ENCODE results near the gene RIPOR3. TPM values are rescaled to one million over a fixed set of nuclear protein-coding genes. Genes with fewer than 3 reads are reported as not detected.

The RIPOR3 gene
- total and polyA plus RNA-seq, 9 of the 15 experiments (the other 6 are each of a cell fraction or from before 2014, with no cell fraction given) = 3.3 to 62.7 (median 21.4) TPM

- no peak overlapping the region for H2AFZ ChIP-seq (ENCODE audit: low read depth, low read length)
- intact Hi-C loops (cut with micrococcal nuclease) (no loop called here), in situ Hi-C loops (cut with MboI) (no loop called here)
- no peak overlapping the region for H3K27ac ChIP-seq (ENCODE audit: extremely low read depth, low read depth, low read length)
- CTCF ChIA-PET (ENCODE audit: low intra/inter-chr PET ratio) = no interaction called here
- BruUV-seq (replicated peaks) = no TSS peak
- peaks cover 9% of the 10 kb centered on the region; the same call in 1 of the 2 replicates for H4K20me1 ChIP-seq (replicated peaks; ENCODE audit: control insufficient read depth, insufficient read depth, low read length)
- H3K36me3 ChIP-seq (ENCODE audit: control insufficient read depth, insufficient read depth, low read length) = peaks cover 50% of the 10 kb centered on the region; the same call in 1 of the 3 replicates
- DNase-seq (ENCODE audit: extremely low read depth in 1 of 4, low spot score in 3 of 4) (no peak), FAIRE-seq (no peak), ATAC-seq (no peak)
- H3K4me3 ChIP-seq = no peak overlapping the region
- H3K4me1 ChIP-seq (replicated peaks in 1 of 2; ENCODE audit: control insufficient read depth in 2 of 2, insufficient read depth in 2 of 2, low read length in 2 of 2) = peaks cover 0 to 6% of the 10 kb centered on the region in 2 experiments; a peak in 4 of 5 replicates
- H3K4me2 ChIP-seq (ENCODE audit: insufficient read depth, low read length) = no peak overlapping the region
- POLR2A ChIA-PET = interaction anchor here (0.6 to 1.2 kb wide), 4 partner anchors 12 to 37 kb away, joined by 3 to 4 read pairs (median 4); partner anchors contain the start of gene PTPN1
- no peaks in the 10 kb centered on the region for H3K27me3 ChIP-seq (ENCODE audit: control insufficient read depth in 2 of 2, insufficient read depth in 2 of 2, low read length in 2 of 2)
- no peak overlapping the region for H3K9ac ChIP-seq (ENCODE audit: insufficient read depth in 1 of 2, low read depth in 2 of 2, low read length in 2 of 2)
- no peaks in the 10 kb centered on the region for H3K9me1 ChIP-seq (ENCODE audit: control insufficient read depth, insufficient read depth, low read length)
- H3K9me3 ChIP-seq (replicated peaks; ENCODE audit: control insufficient read depth, insufficient read depth, low read depth, low read length) = no peaks in the 10 kb centered on the region
- 79% methylated on average over 5 of the region's 5 CpGs for WGBS (ENCODE audit: insufficient coverage, low coverage, missing lambda C conversion rate)
- peaks cover 93% of the 10 kb centered on the region for H3K79me2 ChIP-seq (ENCODE audit: control insufficient read depth, insufficient read depth, low read length)
- no peak for TF ChIP-seq MTA1 (IDR thresholded peaks at IDR 0.05; ENCODE audit: borderline replicate concordance)
- TF ChIP-seq BRF1 (IDR thresholded peaks at IDR 0.05; ENCODE audit: borderline replicate concordance, extremely low read depth, insufficient read length) = no peak
- TF ChIP-seq HDAC3 (IDR thresholded peaks at IDR 0.05; ENCODE audit: borderline replicate concordance, partially characterized antibody) = no peak
- no peak for TF ChIP-seq NEUROD1 (IDR thresholded peaks at IDR 0.05; ENCODE audit: borderline replicate concordance, low read depth, low read length, partially characterized antibody)
- no peak for TF ChIP-seq ETS1 (conservative IDR thresholded peaks at IDR 0.05; ENCODE audit: control insufficient read depth, low read depth, low read length)
- TF ChIP-seq ZNF707 (CRISPR knock-in tag; conservative IDR thresholded peaks at IDR 0.05) = no peak
- TF ChIP-seq FOXJ2 (tag; IDR thresholded peaks at IDR 0.05) = no peak
- TF ChIP-seq ZNF124 (CRISPR knock-in tag; IDR thresholded peaks at IDR 0.05) = no peak
- no peak for TF ChIP-seq OTX1 (CRISPR knock-in tag; IDR thresholded peaks at IDR 0.05)
- TF ChIP-seq, protein P1, sequence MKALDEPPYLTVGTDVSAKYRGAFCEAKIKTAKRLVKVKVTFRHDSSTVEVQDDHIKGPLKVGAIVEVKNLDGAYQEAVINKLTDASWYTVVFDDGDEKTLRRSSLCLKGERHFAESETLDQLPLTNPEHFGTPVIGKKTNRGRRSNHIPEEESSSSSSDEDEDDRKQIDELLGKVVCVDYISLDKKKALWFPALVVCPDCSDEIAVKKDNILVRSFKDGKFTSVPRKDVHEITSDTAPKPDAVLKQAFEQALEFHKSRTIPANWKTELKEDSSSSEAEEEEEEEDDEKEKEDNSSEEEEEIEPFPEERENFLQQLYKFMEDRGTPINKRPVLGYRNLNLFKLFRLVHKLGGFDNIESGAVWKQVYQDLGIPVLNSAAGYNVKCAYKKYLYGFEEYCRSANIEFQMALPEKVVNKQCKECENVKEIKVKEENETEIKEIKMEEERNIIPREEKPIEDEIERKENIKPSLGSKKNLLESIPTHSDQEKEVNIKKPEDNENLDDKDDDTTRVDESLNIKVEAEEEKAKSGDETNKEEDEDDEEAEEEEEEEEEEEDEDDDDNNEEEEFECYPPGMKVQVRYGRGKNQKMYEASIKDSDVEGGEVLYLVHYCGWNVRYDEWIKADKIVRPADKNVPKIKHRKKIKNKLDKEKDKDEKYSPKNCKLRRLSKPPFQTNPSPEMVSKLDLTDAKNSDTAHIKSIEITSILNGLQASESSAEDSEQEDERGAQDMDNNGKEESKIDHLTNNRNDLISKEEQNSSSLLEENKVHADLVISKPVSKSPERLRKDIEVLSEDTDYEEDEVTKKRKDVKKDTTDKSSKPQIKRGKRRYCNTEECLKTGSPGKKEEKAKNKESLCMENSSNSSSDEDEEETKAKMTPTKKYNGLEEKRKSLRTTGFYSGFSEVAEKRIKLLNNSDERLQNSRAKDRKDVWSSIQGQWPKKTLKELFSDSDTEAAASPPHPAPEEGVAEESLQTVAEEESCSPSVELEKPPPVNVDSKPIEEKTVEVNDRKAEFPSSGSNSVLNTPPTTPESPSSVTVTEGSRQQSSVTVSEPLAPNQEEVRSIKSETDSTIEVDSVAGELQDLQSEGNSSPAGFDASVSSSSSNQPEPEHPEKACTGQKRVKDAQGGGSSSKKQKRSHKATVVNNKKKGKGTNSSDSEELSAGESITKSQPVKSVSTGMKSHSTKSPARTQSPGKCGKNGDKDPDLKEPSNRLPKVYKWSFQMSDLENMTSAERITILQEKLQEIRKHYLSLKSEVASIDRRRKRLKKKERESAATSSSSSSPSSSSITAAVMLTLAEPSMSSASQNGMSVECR (CRISPR knock-in tag; IDR thresholded peaks at IDR 0.05) = no peak
- no peak for TF ChIP-seq COPS2 (conservative IDR thresholded peaks at IDR 0.05)
- TF ChIP-seq ATF1 (CRISPR knock-in tag; IDR thresholded peaks at IDR 0.05) = no peak
- no peak for TF ChIP-seq ATF1 (tag; IDR thresholded peaks at IDR 0.05)
- TF ChIP-seq TRIM24 (IDR thresholded peaks at IDR 0.05) = no peak
- no peak for TF ChIP-seq DLX4 (CRISPR knock-in tag; IDR thresholded peaks at IDR 0.05)
- no peak for TF ChIP-seq DNMT1 (IDR thresholded peaks at IDR 0.05)
- no peak for TF ChIP-seq DDX20 (tag; IDR thresholded peaks at IDR 0.05; ENCODE audit: low read depth)
Measured at GRCh38 chr20:50546729-50547314, 144.5 kb downstream of the RIPOR3 start.

Measured in K562 (cell line).